HL-60 (cell line): Measurements from ENCODE around the gene RGS1.

Source experiments
- CTCF ChIP-seq: IDR thresholded peaks from one replicate; pipeline ENCODE4 v1.5.1; 2011; ENCODE audit warnings: low read length, control low read depth, inconsistent platforms; ENCODE audit not compliant: insufficient read depth
- GABPA ChIP-seq: IDR thresholded peaks from 2 replicates; pipeline ENCODE4 v1.6.1; 2012; ENCODE audit warnings: low read depth
- POLR2AphosphoS5 ChIP-seq: IDR thresholded peaks from 2 replicates; pipeline ENCODE4 v1.6.1; 2012; ENCODE audit warnings: low read depth
- REST ChIP-seq: IDR thresholded peaks from 2 replicates; pipeline ENCODE4 v1.6.1; 2012; ENCODE audit warnings: low read depth; ENCODE audit not compliant: insufficient replicate concordance

- TF ChIP-seq GABPA: no peak
- no peak for TF ChIP-seq CTCF
- no peak for TF ChIP-seq POLR2AphosphoS5
- TF ChIP-seq REST: no peak
Measured at GRCh38 chr1:192608671-192609070, 33.1 kb downstream of the RGS1 start.
